Measurements from ENCODE around the gene KRT14. TPM values are rescaled to one million over a fixed set of nuclear protein-coding genes. Genes with fewer than 3 reads are reported as not detected.
A peak's percentile ranks its signal among the peaks of the same experiment; 100 is the strongest.
"Not testable (repeated sequence)": the region's sequence is repeated elsewhere in the genome, so short reads cannot be mapped to it uniquely, and the experiment has no call there.

Gene KRT14
- total RNA-seq (2014; rRNA removed; shearing (Covaris generic)), result not detected in 2 replicates

DNA sequence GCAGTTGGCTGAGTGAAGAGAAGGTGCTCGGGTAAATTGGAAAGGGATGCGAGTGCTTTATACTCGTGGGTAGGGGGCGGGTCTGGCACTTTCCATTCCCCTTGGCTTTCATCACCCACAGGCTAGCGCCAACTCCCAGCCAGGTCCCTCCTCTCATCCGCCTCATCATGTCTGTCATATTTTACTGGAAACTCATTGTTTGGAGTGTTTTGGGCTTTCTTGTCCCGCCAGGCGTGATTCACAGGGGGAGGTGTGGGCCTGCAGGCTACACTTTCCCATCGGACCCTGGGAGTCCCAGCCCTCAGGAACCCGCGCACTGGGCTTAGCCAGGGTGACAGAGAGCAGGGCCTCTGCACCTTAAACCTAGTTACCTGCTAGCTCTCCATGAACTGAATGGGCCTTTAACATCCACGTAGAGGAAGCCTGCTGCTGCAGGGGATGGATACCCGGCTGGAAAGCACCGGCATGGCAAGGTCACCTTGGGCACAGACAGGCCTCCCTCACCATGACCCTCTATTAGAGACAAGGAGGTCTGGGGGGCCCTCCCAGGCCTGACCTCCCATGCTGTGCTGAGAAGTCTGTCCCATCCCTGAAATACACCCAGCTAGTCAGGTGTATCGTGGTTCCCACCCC lies at the start of gene KRT14:
Gene KRT14 (minus strand): TSS at position 33 of the 633 bp plus-strand sequence. CDS start 61 bp downstream, outside the sequence.
- DNase-seq, result no peak
- Histone ChIP-seq H3K4me3 (no peak within 1 kb of the TSS), H3K27me3 (no peaks in the 10 kb centered on the region), H3K4me1 (no peaks in the 10 kb centered on the region), H3K27ac (no peak within 1 kb of the TSS), H3K36me3 (no peaks in the 10 kb centered on the region), H3K9me3 (replicated peaks) (no peaks in the 10 kb centered on the region)

DNA sequence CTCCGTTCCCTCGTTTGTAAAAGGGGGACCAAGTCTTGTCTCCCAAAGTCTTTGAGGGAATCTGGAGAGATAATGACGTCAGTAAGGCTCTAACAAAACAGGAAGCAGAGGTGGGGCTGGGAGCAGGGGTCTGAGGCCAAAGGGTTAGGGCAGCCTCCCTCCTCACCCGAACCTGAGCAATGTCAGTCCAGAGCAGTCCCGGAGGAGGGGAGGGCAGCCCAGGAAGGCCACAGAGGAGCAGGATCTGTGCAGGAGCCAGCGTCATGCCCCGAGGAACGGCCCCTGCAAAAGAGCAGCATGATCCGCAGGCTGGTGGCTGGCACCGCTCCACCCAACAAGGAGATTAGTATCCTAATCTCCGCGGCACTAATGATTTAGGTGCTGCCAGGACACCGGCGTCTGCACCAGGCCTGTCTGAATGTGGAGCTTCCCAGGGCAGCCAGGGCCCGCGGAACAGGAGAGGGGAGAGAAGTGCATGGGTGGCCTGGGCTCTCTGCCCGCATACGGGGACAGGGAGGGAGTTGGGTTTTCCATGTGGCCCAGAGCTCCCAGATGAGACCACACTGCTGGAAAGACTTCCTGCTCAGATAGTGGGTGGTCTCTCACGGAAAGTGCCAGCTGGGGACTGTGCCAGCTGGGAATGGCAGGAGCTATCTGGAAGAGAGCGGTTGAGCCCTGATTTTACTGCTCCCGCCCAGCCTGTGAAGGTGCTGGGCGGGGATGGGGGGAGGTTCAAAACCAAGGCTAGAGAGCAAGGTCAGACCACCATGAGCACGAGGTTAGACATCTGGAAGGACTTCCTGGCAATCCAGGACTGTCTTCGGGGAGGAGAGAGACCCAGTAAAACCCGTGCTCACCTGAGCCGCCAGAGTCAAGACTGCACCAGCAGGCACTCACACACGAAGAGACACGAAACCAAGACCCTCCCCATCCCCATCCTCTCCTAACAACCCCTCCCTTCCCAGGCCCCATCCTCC lies 48.7 kb upstream of the KRT14 start:
- Histone ChIP-seq H3K36me3 (no peaks in the 10 kb centered on the region), H3K4me1 (peaks cover 46% of the 10 kb centered on the region), H3K27ac (peak overlapping the region; percentile 80), H3K4me3 (peak overlapping the region; percentile 26), H3K9me3 (replicated peaks) (no peaks in the 10 kb centered on the region), H3K27me3 (no peaks in the 10 kb centered on the region)
- peak; percentile 93 to 95 for DNase-seq

DNA sequence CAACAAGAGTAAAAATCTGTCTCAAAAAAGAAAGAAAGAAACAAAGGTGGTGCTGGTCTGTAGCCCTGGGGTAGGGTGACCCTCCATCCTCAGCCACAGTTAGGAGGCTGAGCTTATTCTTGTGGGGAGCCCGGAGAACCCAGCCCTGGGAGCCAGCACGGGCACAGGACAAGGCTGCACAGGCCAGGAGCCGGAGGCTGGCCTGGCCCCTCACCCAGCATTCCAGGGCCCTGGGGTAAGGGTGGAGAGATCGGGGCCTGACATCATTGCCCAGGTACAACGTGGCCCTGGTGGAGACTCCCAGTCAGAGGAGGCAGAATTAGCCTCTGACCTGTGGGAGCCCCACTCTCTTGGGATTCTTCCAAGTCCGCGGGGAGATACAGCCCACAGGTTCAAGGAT lies 47.9 kb upstream of the KRT14 start:
- no peaks in the 10 kb centered on the region for H3K27me3 ChIP-seq
- H3K36me3 ChIP-seq, result no peaks in the 10 kb centered on the region
- peak overlapping the region; percentile 80 for H3K27ac ChIP-seq
- peak overlapping the region; percentile 26 for H3K4me3 ChIP-seq
- peaks cover 52% of the 10 kb centered on the region for H3K4me1 ChIP-seq
- H3K9me3 ChIP-seq (replicated peaks), result no peaks in the 10 kb centered on the region
- no peak for DNase-seq

DNA sequence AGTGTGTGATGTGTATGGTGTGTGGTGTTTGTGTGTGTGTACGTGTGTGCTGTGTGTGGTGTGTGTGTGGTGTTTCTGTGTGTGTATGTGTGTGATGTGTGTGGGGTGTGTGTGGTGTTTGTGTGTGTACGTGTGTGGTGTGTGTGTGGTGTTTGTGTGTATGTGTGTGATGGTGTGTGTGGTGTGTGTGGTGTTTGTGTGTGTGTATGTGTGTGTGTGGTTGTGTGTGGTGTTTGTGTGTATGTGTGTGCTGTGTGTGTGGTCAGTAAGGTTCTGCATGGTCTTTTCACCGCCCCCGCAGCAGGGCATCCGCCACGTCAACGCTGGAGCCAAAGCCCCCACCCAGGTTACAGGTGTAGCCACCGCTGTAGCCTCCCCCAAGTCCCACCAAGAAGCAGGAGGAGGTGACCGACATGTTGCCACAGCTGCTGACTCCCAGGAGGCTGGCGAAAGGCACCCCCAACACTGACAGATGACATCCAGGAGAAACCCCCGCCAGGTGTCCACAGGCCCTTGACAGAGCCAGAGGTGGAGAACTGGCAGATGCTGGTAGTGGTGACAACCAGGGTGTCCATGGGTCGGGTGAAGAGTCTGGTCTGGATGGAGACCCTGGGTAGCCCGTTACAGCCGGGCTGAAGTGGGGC lies 47.0 kb upstream of the KRT14 start:
- Histone ChIP-seq H3K4me1 (peaks cover 54% of the 10 kb centered on the region), H3K9me3 (replicated peaks) (no peaks in the 10 kb centered on the region), H3K4me3 (peak overlapping the region; percentile 26), H3K27me3 (no peaks in the 10 kb centered on the region), H3K36me3 (no peaks in the 10 kb centered on the region), H3K27ac (peak overlapping the region; percentile 80)
- peak; percentile 63 to 66 for DNase-seq

DNA sequence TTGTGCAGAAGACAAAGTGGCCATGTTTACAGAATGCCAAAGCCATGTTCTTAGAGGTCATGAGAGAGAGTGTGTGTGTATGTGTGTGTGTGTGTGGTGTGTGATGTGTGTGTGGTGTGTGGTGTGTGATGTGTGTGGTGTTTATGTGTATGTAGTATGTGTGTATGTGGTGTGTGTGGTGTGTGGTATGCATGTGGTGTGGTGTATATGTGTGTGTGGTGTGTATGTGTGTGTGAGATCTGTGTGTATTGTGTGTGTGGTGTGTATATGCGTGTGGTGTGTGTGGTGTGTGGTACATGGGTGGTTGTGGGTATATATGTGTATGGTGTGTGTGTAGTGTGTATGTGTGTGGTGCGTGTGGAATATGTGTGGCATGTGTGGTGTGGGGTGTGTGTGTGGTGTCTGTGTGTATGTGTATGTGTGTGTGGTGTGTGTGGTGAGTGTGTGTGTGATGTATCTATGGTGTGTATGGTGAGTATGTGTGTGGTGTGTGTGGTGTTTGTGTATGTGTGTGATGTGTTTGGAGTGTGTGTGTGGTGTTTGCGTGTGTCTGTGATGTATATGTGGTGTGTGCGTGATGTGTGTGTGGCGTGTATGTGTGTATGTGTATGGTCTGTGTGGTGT lies 45.9 kb upstream of the KRT14 start:
- Histone ChIP-seq H3K27me3 (no peaks in the 10 kb centered on the region), H3K27ac (peak overlapping the region; percentile 71; the same call in 1 of the 2 replicates), H3K4me3 (no peak overlapping the region), H3K4me1 (peaks cover 54% of the 10 kb centered on the region), H3K9me3 (replicated peaks) (no peaks in the 10 kb centered on the region), H3K36me3 (no peaks in the 10 kb centered on the region)
- DNase-seq, result no peak

DNA sequence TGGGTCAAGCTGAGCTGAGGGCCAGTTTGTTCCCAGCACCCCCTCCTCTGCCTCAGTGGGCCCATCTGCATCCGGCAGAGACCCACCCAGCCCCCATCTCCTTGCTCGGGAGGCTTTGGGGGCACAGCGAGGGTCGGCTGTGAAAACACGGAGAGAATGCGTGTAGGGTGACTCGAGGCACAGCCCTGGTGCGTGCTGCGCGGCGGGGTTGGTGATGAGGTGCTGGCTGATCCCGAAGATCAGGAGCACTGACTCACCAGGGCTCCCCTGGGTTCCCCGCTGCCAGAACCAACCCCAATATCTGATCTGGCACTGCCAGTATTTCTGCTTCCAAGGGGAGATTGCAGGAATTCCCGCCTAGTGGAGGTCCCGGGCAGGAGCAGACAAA lies 45.2 kb upstream of the KRT14 start:
- no peaks in the 10 kb centered on the region for H3K9me3 ChIP-seq (replicated peaks)
- no peaks in the 10 kb centered on the region for H3K27me3 ChIP-seq
- no peak overlapping the region for H3K4me3 ChIP-seq
- H3K36me3 ChIP-seq, result no peaks in the 10 kb centered on the region
- peak overlapping the region; percentile 71 for H3K27ac ChIP-seq
- no peak for DNase-seq
- H3K4me1 ChIP-seq, result peaks cover 53% of the 10 kb centered on the region

DNA sequence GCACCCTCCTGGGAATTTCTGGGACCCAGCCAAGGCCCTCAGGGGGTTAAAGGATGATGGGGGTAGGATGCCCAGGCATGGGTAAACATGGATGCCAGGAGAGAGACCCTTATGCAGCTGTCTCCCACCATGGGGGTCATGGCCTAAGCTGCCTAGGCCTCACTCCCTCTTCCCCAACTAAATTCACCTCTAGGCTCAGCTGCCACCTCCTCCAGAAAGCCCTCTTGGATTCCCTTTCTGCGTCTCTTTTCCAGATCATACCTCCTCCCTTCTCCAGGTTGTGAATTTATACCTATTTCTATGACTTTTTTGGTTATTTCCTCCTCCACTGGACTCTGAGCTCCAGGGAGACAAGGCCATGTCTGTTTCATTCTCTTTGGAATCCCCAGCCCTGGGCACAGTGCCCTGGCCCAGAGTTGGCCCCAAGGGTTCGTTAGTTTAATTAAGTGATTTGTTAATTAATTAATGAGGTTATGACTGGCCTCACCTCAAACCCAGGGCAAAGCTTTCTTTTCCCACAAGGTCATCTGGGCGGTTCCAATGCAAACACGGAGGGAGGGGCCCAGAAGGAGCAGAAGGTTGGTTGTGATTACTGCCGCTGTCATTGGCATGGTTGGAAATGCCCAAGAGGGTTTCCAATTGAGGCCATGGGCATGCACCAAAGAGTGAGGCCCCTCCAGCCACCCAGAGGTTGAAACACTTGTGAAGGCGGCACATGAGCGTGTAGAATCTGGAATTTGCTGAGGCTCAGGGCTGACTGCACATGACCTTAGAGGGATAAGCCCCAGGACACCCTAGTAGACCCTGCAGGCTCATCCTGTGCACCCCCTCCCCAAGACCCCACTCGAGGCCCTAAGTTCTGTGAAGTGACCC lies 44.6 kb upstream of the KRT14 start:
- Histone ChIP-seq H3K4me3 (no peak overlapping the region), H3K4me1 (peaks cover 47% of the 10 kb centered on the region), H3K9me3 (replicated peaks) (no peaks in the 10 kb centered on the region), H3K36me3 (no peaks in the 10 kb centered on the region), H3K27ac (peak overlapping the region; percentile 71), H3K27me3 (no peaks in the 10 kb centered on the region)
- peak; percentile 55 to 66 for DNase-seq

DNA sequence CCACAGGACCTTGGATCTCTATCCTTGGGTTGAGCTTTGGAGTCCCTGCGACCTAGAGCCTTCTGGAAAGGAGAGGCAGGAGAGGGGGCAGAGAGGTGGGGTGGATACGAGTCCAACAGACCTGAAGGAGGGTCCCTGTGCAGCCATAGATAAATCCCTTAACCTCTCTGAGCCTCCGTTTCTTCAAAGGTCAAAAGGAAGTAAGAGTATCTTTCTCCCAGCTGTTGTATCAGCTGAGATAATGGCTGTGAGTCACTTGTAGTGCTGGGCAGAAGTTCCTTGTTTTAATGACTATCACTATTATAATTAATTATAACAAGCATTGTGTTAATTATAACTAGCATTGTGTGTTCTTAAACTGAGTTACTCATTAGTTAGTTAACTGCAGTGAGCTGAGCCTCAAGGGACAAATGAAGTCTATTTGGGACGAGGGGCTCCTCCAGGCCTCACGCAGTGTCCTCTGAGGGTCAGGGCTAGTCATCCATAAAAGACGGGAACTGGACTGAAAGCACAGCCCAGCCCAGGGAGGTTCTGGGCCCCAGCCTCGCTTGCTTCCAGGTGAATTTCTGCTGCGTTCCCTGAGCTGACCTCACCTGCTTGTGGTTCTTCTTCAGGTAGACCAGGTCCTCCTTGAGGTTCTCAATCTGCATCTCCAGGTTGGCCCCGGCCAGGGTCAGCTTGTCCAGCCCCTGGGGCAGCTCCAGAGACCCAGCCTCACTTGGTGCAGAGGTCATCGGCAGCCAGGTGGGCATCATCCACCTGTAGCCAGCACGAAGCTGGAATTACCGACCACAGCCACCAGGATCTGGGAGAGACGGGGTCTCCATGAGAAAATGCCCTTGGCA lies 43.4 kb upstream of the KRT14 start:
- no peaks in the 10 kb centered on the region for H3K36me3 ChIP-seq
- H3K27ac ChIP-seq, result no peak overlapping the region
- H3K4me1 ChIP-seq, result peaks cover 42% of the 10 kb centered on the region
- H3K4me3 ChIP-seq, result no peak overlapping the region
- H3K9me3 ChIP-seq (replicated peaks), result no peaks in the 10 kb centered on the region
- H3K27me3 ChIP-seq, result no peaks in the 10 kb centered on the region
- DNase-seq, result no peak

DNA sequence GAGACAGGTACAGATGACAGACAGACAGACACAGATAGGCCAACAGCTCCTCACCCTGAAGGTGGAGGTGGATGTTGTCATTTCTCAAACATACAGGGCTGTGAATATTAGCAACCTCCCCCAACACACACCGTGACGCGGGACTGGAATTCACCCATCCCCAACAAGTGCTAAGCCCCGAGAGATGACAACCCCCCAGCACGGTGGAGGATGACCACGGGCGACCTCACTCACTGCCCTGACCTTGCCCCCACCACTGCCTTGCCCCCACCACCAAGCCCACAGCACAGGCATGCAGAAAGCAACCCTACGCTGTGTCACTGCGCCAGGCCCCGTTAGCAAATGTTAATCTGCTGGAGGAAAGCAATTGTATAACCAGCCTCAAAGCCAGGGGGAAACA lies 42.6 kb upstream of the KRT14 start:
- H3K4me1 ChIP-seq, result peaks cover 40% of the 10 kb centered on the region
- DNase-seq, result no peak
- H3K27me3 ChIP-seq, result no peaks in the 10 kb centered on the region
- no peak overlapping the region for H3K4me3 ChIP-seq
- no peaks in the 10 kb centered on the region for H3K36me3 ChIP-seq
- H3K9me3 ChIP-seq (replicated peaks), result no peaks in the 10 kb centered on the region
- H3K27ac ChIP-seq, result no peak overlapping the region

DNA sequence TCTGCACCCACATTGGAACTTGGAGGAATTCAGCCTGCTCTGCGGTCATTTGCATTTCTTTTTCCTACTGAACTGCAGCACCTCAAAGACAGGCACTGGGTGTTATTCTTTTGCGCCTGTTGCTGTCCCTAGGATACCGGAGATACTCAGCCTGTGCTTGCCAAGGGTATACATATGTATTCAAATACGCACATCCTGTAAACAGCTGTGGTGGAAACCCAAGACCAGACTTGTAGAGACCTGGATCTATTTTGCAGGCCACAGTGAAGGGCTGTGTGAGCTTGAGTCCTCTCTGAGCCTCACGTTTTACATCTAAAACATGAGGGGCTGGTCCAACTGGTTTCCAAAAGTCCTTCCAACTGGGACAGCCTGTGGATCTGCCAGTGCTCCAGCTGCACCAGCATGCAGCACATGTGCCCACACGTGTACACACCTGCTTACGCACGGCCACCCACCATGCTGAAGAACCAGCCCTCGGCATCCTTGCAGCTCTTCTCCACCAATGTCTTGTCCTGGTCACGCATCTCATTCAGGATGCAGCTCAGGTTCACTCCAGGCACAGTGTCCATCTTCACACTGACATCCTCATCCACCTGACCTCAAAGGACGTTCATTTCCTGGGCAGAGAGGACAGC lies 42.0 kb upstream of the KRT14 start:
- H3K36me3 ChIP-seq; DNase-seq; H3K9me3 ChIP-seq (replicated peaks); H3K4me3 ChIP-seq; H3K27ac ChIP-seq; H3K27me3 ChIP-seq: not testable (repeated sequence)
- peaks cover 34% of the 10 kb centered on the region for H3K4me1 ChIP-seq

DNA sequence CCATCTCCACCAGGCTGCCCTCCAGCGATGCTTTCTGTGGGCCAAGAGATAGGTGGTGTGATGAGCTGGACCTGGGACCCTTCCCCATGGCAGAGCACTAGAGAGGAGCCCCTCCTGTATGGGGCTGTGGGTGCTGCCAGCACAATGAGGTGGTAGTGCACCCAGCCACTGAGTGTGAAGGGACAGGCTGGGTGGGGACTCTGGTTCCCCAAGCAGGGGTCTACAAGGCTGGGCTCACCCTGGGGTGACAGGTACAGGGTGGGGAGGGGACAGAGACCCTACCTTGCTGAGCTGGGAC lies 41.3 kb upstream of the KRT14 start:
- not testable (repeated sequence) for H3K36me3 ChIP-seq; H3K27ac ChIP-seq; H3K4me3 ChIP-seq; H3K9me3 ChIP-seq (replicated peaks); DNase-seq; H3K27me3 ChIP-seq
- peaks cover 32% of the 10 kb centered on the region for H3K4me1 ChIP-seq

DNA sequence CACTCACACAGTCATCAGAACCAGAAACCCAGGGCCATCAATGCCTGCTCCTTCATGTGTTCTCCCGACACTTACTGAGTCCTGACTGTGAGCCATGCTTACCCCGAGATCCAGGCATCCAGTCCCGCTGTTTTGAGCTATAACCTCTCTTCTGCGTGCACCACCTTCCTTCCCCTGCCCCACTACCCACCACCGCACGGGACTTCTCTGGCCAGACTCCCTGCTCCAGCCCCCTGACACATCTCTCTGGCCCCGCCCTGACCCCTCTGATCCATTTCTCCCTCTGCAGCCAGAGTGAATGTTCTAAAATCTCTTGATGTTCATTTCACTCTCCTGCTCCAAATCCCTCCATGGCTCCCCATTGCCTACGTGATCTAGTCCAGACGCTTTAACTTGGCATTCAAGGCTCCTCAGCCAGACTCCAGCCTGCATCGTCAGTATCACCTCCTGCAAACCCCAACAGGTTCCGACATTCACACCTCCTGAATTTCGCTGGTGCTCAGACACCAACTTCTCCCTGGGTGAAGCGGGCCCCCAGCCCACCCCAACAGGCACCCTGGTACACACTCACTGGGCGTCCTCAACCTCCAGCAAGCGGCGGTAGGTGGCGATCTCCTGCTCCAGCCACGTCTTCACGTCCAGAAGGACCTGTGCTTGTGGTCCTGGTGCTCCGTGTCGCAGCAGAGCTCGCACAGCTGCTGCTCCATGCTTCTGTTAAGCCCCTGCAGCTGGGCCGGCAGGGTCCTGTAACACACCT lies 40.8 kb upstream of the KRT14 start:
- Histone ChIP-seq H3K9me3 (replicated peaks) (no peaks in the 10 kb centered on the region), H3K36me3 (peaks cover 4% of the 10 kb centered on the region), H3K4me1 (peaks cover 34% of the 10 kb centered on the region), H3K4me3 (no peak overlapping the region), H3K27me3 (no peaks in the 10 kb centered on the region), H3K27ac (no peak overlapping the region)
- no peak for DNase-seq
